MM.1S (cell line): ENCODE measurements around the gene IL24.

Experiments
- CTCF ChIP-seq: fragments of 300-600 bp; sonication (generic); IDR thresholded peaks from 2 replicates; pipeline ENCODE4 v1.5.1; 2016; ENCODE audit warnings: antibody characterized with exemption, low read length, mixed read lengths
- EZH2 ChIP-seq: fragments of 300-600 bp; sonication (generic); optimal IDR thresholded peaks from 2 replicates; pipeline ENCODE3; 2017; ENCODE audit warnings: low read depth, mild to moderate bottlenecking, antibody characterized with exemption, low read length, mixed read lengths
- EZH2phosphoT487 ChIP-seq: fragments of 300-600 bp; sonication (generic); IDR thresholded peaks from 2 replicates; pipeline ENCODE4 v1.6.1; 2018; ENCODE audit warnings: antibody characterized with exemption, low read length

- TF ChIP-seq CTCF (no peak), EZH2phosphoT487 (no peak), EZH2 (no peak)
Measured at GRCh38 chr1:206850401-206850800, 46.8 kb upstream of the IL24 start.
